Heart right ventricle (tissue), 16 donors: ENCODE results near the gene NR2F1-AS1. TPM values are rescaled to one million over a fixed set of nuclear protein-coding genes. Genes with fewer than 3 reads are reported as not detected.

Source experiments
- ATAC-seq, 8 donors: fragments of 200-7000 bp; cut with Tn5 transposase; one replicate each; pipeline ENCODE4 v1.9.1; 2020; ENCODE audit warnings: mild to moderate bottlenecking in 8 of 8, moderate library complexity in 8 of 8, moderate number of reproducible peaks in 1 of 8
- DNase-seq, 2 donors: peaks; one replicate each; pipeline ENCODE4 v3.0.0-alpha.2; 2020
- H3K27ac ChIP-seq, 10 donors: fragments of 200-600 bp; sonication (generic) in 2 of 10; one replicate each; pipeline versions ENCODE4 v1.5.0 to v1.8.0; 2020 to 2022; ENCODE audit warnings: mild to moderate bottlenecking in 3 of 10
- H3K27me3 ChIP-seq, 7 donors: fragments of 200-600 bp; one replicate each; pipeline ENCODE4 v1.8.0; 2021 to 2022; ENCODE audit warnings: mild to moderate bottlenecking in 2 of 7
- H3K36me3 ChIP-seq, 9 donors: fragments of 200-600 bp; sonication (generic) in 1 of 9; one replicate each; pipeline versions ENCODE4 v1.5.0 to v1.8.0; 2020 to 2022; ENCODE audit warnings: mild to moderate bottlenecking in 2 of 9
- H3K4me1 ChIP-seq, 9 donors: fragments of 200-600 bp; sonication (generic) in 1 of 9; one replicate each; pipeline versions ENCODE4 v1.5.0 to v1.8.0; 2020 to 2022; ENCODE audit warnings: mild to moderate bottlenecking in 4 of 9
- H3K4me3 ChIP-seq, 10 donors: fragments of 200-600 bp; sonication (generic) in 2 of 10; one replicate each; pipeline versions ENCODE4 v1.5.0 to v1.8.0; 2020 to 2022; ENCODE audit warnings: mild to moderate bottlenecking in 7 of 10, moderate library complexity in 2 of 10
- H3K9me3 ChIP-seq, 11 donors: fragments of 200-600 bp in 10 of 11; sonication (generic) in 2 of 11; one replicate each; pipeline versions ENCODE4 v1.5.0 to v1.8.0; 2013 to 2022; ENCODE audit warnings: mild to moderate bottlenecking in 2 of 11, control low read depth in 1 of 11, moderate library complexity in 1 of 11
- CTCF ChIP-seq, 9 donors: fragments of 200-600 bp; sonication (generic) in 2 of 9; IDR thresholded peaks; one replicate each; pipeline versions ENCODE4 v1.5.0 to v1.8.0; 2021 to 2022; ENCODE audit warnings: antibody characterized with exemption in 9 of 9, mild to moderate bottlenecking in 5 of 9, moderate library complexity in 1 of 9
- WGBS, 2 donors: extraction: QIAGEN DNeasy Blood & Tissue Kit; methylation state at CpG; one replicate each; pipeline ENCODE4 v1.1.7; 2013; ENCODE audit warnings: inconsistent platforms in 1 of 2; 5-methylcytosine and 5-hydroxymethylcytosine counted together
- intact Hi-C, 10 donors: fragments of 100-400 bp; cut with DNase I; formaldehyde crosslinking; loops; one replicate each; pipeline versions ENCODE4 v1.11.1 to v1.14.2; 2022
- polyA plus RNA-seq, 2 donors: library from polyadenylated mRNA; stranded (reverse); fragments of 200-250 nt; gene quantifications; one replicate each; pipeline ENCODE4 v1.2.3, GENCODE V29; 2013
- total RNA-seq, 10 donors: library from RNA; stranded (reverse); fragmentation: NEBNext Ultra II Directional in 3 of 10; extraction: Animal tissue kit (Norgen Biotek cat#: 25700) in 3 of 10; gene quantifications; one replicate each; pipeline versions ENCODE4 v1.2.1 to v1.2.4, GENCODE V29; 2021 to 2023
- donor health status: Arrhythmogenic right ventricular cardiomyopathy.
- donor health status: ischemic (EF 13 %, LVEDD 7.1; RV severe dilation, severe dysfunction).
- donor health status: healthy with polysubstance abuse.
- donor health status: DM: no; HTN: yes; CAD: no.
- donor health status: DM: no; HTN: no; CAD: no.
- donor health status: ischemic (EF 25% LVEDD 6.9; RV normal size, moderate dysfunction).
- donor health status: ischemic (EF 25% LVEDD 5.7; RV mildly dilated, moderate dysfunction).
- donor health status: healthy.
- donor health status: DM: yes; HTN: yes; CAD: no.
- donor health status: Ischemic cardiomyopathy.
- donor health status: ischemic (EF 35%, LVEDD 5.7; RV mildly dilated, moderate dysfunction).
- donor health status: nonischemic (EF 11% LVEDD 7.7; RV severe dilation, severe dysfunction).
- donor health status: DM: yes; HTN: yes; CAD: no.
- donor health status: PGD.
- donor health status: ischemic (EF 29% LVEDD 5.4; RV normal size, mild dysfunction).
- donor health status: nonischemic (EF 23%, LVEDD 6.1; RV moderate dilation, normal function).

Gene NR2F1-AS1
- total and polyA plus RNA-seq, 12 donors, result 0.41 to 2.9 (median 0.59) TPM; not detected in 1

- H3K36me3 ChIP-seq, result no peaks in the 10 kb centered on the region
- 90 to 94% methylated on average over 3 of the region's 3 CpGs for WGBS, 2 donors
- DNase-seq, result no peak
- no peak overlapping the region for H3K27ac ChIP-seq
- no peaks in the 10 kb centered on the region for H3K27me3 ChIP-seq
- no peaks in the 10 kb centered on the region for H3K9me3 ChIP-seq
- no peak for ATAC-seq
- no peaks in the 10 kb centered on the region for H3K4me1 ChIP-seq
- H3K4me3 ChIP-seq, result no peak overlapping the region
- TF ChIP-seq CTCF (IDR thresholded peaks at IDR 0.05), result no peak
- intact Hi-C loops, result no loop called here
Measured at GRCh38 chr5:93417490-93417889, 163.5 kb downstream of the NR2F1-AS1 start.

GRCh38 chr5:93415819-93416218 is 165.2 kb downstream of the NR2F1-AS1 start:
- H3K9me3 ChIP-seq, result no peaks in the 10 kb centered on the region
- no peak for TF ChIP-seq CTCF (IDR thresholded peaks at IDR 0.05)
- intact Hi-C loops, result no loop called here
- H3K4me3 ChIP-seq, result no peak overlapping the region
- H3K4me1 ChIP-seq, result no peaks in the 10 kb centered on the region
- no peaks in the 10 kb centered on the region for H3K36me3 ChIP-seq
- 83 to 89% methylated on average over 1 of the region's 1 CpG for WGBS, 2 donors
- no peak overlapping the region for H3K27ac ChIP-seq
- H3K27me3 ChIP-seq, result no peaks in the 10 kb centered on the region
- ATAC-seq, result no peak
- DNase-seq, result no peak

- no peak overlapping the region for H3K27ac ChIP-seq
- DNase-seq (no peak), ATAC-seq (no peak)
- H3K27me3 ChIP-seq, result no peaks in the 10 kb centered on the region
- H3K4me1 ChIP-seq, result no peaks in the 10 kb centered on the region
- 78 to 85% methylated on average over 3 of the region's 3 CpGs for WGBS, 2 donors
- H3K36me3 ChIP-seq, result no peaks in the 10 kb centered on the region
- H3K9me3 ChIP-seq, result no peaks in the 10 kb centered on the region
- intact Hi-C loops, result no loop called here
- H3K4me3 ChIP-seq, result no peak overlapping the region
- TF ChIP-seq CTCF (IDR thresholded peaks at IDR 0.05), result no peak
Measured at GRCh38 chr5:93411716-93412115, 169.3 kb downstream of the NR2F1-AS1 start.

- intact Hi-C loops, result no loop called here
- Histone ChIP-seq H3K27ac (no peak overlapping the region), H3K27me3 (peaks cover 0 to 4% (median 0%) of the 10 kb centered on the region in 7 donors), H3K4me3 (no peak overlapping the region), H3K36me3 (no peaks in the 10 kb centered on the region), H3K9me3 (peaks cover 0 to 6% (median 0%) of the 10 kb centered on the region in 11 donors), H3K4me1 (no peaks in the 10 kb centered on the region)
- ATAC-seq (no peak), DNase-seq (no peak)
- TF ChIP-seq CTCF (IDR thresholded peaks at IDR 0.05), result no peak
Measured at GRCh38 chr5:93409691-93410090, 171.3 kb downstream of the NR2F1-AS1 start.
